Measurements from ENCODE around the gene SCT.

Gene SCT

GRCh38 chr11:643849-644738 lies 17.1 kb upstream of the SCT start:
- no peak for DNase-seq (ENCODE audit: low spot score)

DNA sequence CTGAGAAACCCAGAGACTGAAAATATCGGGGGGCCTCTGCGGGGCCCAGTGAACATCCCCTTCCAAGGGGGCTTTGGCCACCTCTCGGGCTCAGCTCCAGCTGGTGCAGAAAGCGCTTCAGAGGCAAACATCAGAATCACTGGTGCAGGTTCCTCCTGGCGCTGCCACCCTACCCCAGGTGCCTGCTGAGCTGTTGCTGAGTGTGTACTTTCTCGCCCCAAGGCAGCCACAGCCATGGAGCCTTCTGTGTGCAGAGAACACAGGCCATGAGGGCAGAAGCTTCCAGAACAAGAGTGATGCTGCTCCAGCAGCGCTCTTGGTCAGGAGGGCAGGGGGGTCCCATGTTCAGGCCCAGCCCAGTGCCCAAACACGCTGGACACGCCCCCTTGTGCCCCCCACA lies 16.4 kb upstream of the SCT start:
- no peak for DNase-seq (ENCODE audit: low spot score)

- DNase-seq (ENCODE audit: low spot score): no peak
These were observed 14.9 kb upstream of the SCT start for GRCh38 chr11:641806-642370.

DNA sequence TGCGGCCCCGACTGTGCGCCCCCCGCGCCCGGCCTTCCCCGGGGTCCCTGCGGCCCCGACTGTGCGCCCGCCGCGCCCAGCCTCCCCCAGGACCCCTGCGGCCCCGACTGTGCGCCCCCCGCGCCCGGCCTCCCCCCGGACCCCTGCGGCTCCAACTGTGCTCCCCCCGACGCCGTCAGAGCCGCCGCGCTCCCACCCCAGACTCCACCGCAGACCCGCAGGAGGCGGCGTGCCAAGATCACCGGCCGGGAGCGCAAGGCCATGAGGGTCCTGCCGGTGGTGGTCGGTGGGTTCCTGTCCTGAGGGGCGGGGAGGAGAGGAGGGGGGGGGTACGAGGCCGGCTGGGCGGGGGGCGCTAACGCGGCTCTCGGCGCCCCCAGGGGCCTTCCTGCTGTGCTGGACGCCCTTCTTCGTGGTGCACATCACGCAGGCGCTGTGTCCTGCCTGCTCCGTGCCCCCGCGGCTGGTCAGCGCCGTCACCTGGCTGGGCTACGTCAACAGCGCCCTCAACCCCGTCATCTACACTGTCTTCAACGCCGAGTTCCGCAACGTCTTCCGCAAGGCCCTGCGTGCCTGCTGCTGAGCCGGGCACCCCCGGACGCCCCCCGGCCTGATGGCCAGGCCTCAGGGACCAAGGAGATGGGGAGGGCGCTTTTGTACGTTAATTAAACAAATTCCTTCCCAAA lies 13.2 kb upstream of the SCT start:
- no peak for DNase-seq (ENCODE audit: low spot score)

- DNase-seq (ENCODE audit: low spot score): no peak
These were observed 12.5 kb upstream of the SCT start for GRCh38 chr11:639332-639955.

DNA sequence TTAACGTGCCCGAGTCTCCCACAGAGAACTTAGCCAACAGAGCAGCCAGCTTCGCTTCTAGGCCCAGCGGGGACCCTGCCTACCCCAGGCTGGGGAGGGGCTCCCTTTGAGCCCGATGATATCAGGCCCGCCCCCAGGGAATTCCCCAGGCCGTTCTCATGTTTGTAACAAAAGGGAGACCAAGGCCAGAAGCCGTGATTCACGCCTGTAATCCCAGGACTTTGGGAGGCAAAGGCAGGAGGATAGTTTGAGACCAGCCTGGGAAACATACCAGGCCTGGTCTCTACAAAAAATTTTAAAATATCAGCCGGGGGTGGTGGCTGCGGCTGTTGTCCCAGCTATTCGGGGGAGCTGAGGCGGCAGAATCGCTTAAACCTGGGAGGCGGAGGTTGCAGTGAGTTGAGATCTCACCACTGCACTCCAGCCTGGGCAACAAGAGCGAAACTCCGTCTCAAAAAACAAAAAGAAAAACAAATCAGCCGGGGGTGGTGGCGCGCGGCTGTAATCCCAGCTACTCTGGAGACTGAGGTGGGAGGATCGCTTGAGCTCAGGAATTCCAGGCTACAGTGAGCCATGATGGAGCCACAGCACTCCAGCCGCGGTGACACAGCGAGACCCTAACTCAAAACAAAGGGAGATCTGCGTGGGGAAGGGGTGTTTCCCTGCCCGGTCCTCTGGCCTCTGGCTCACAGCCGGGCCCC lies 11.8 kb upstream of the SCT start:
- DNase-seq (ENCODE audit: low spot score): no peak

GRCh38 chr11:637593-638521 lies 10.9 kb upstream of the SCT start:
- DNase-seq (ENCODE audit: low spot score): no peak

DNA sequence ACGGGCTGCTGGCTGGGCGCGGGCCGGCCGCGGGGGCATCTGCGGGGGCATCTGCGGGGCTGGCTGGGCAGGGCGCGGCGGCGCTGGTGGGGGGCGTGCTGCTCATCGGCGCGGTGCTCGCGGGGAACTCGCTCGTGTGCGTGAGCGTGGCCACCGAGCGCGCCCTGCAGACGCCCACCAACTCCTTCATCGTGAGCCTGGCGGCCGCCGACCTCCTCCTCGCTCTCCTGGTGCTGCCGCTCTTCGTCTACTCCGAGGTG lies 10.3 kb upstream of the SCT start:
- no peak for DNase-seq (ENCODE audit: low spot score)

DNA sequence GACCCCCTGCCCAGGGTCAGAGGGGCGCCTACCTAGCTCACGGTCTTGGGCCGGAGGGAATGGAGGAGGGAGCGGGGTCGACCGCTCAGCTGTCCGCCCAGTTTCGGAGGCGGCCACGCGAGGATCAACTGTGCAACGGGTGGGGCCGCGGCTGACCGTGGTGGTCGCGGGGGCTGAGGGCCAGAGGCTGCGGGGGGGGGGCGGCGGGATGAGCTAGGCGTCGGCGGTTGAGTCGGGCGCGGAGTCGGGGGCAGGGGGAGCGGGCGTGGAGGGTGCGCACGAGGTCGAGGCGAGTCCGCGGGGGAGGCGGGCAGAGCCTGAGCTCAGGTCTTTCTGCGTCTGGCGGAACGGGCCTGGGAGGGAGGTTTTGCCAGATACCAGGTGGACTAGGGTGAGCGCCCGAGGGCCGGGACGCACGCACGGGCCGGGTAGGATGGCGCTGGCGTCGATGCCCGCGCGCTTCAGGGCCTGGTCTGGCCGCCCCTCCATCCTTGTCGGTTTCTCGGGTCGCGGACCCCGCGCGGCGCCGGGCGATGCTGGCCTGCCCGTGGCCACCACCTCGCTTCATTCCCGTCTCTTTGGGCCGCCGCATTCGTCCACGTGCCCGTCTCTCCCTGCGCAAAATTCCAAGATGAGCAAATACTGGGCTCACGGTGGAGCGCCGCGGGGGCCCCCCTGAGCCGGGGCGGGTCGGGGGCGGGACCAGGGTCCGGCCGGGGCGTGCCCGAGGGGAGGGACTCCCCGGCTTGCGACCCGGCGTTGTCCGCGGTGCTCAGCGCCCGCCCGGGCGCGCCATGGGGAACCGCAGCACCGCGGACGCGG lies 9.7 kb upstream of the SCT start, which contains the start of gene DRD4:
DRD4 (plus strand) TSS at position 759 of the 822 bp plus-strand sequence; CDS start at position 795, 36 bp downstream.
- no peak for DNase-seq (ENCODE audit: low spot score)

- DNase-seq (ENCODE audit: low spot score): no peak
These were observed 9.0 kb upstream of the SCT start for GRCh38 chr11:635945-636510.

DNA sequence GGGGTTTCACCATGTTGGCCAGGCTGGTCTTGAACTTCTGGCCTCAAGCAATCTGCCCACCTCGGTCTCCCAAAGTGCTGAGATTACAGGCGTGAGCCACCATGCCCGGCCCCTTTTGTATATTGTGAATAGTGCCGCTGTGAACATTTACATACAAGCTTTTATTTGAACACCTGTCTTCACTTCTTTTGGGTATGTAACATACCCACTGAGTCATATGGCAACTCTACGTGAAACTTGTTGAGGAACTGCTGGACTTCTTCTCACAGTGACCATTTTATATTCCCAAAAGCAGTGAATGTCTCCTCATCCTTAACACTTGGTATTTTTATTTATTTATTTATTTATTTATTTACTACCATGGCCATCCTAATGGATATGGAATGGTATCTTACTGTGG lies 3.9 kb upstream of the SCT start:
- no peak for DNase-seq (ENCODE audit: low spot score)

- no peak for DNase-seq (ENCODE audit: low spot score)
These were observed 2.2 kb upstream of the SCT start for GRCh38 chr11:629237-629583.

GRCh38 chr11:628056-628455 lies 1.1 kb upstream of the SCT start:
- no peak for DNase-seq (ENCODE audit: low spot score)

DNA sequence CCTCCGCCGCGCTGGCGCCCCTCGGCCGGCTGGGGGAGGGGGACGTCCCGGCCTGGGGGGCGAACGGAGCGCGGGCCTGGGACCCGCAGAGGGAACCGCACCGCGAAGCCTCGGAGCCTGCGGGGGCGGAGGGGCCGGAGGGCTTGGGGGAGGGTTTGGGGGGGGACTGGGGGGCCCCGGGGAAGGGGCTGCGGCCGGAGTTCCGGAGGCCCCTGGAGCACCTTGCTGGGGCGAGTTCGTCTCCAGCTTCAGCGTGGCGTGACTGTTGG lies 261 bp upstream of the SCT start:
- DNase-seq (ENCODE audit: low spot score): no peak

GRCh38 chr11:625636-626268 lies 1.2 kb downstream of the SCT start:
- DNase-seq (ENCODE audit: low spot score): no peak

DNA sequence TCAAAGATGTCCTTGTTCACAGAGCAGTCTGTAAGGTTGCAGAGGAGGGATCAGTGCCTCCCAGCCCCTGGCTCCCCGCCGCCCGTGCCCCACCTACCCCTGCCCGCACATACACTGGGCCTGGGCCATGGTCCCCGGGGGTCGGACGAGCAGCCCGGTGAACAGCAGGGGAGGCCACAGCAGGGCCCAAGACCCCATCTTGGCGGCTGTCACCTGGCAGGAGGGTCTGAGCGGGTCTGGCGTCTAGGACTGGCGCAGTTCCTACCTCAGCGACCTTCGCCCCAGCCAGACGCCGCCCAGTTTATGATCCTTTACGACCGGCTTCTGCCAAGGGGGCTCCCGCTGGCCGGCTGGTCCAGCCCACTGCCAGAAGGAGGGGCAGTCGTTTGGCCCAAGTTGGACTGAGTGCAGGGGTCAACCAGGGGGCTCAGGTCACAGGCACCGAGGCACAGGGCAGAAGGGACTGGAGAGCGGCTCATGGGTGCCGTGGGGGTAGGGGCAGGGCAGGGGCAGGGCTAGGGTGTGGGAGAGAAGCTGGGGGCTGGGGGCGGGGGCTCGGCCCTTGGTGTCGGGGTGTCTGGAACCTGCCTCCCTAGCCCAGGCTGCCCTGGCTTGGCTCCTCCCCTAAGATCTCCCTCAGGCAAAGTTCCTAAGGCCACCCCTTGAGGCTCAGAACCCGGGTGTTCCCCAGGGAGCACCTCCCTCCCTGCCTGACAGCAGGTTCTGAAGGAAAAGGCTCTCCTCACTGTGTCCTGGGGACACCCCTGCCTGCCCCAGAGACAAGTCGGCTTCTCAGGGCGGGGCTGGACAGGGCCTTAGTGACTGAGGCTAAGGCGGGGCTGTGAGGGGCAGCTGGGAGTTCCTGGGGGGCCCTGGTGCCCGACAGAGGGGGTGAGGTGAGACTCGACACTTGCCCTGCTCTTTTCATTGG lies 2.0 kb downstream of the SCT start, which contains the start of gene CDHR5:
CDHR5 (minus strand) TSS at position 251 of the 931 bp plus-strand sequence; CDS start at position 198, 53 bp downstream.
- DNase-seq (ENCODE audit: low spot score): no peak

DNA sequence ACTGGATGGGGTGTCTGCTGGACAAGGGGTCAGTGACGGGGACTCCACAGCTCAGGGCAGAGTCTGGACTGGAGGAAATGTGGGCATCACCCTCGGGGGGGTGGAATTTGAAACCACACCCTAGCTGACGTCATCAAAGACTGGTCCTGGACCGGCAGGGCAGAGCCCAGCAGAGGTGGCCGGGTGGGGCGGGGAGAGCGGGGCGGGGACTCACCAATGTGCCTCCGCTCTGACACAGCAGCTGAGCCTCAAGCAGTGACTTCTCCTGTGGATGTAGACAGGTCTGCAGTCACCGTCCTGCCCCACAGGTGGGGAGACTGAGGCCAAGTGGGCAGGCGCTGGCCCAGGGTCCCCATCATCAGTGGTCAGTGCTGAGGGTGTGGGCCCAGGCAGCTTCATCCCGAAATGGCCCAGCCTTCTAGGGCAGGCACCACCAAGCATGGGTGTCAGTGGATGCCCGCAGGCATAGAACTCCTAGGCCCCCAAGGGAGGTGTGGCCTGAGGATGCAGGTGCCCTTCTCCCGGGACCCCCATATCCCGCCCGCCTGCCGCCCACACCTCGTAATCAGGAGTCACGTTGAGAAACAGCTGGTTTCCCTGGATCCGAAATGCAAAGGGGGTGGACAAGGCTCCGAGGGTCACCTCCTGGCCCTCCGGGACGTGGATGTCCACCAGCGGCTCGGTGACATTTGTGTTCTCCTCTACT lies 2.8 kb downstream of the SCT start:
- DNase-seq (ENCODE audit: low spot score): no peak
